CD4-positive, alpha-beta memory T cell (primary cell): ENCODE results near the gene NQO1. TPM values are rescaled to one million over a fixed set of nuclear protein-coding genes. Genes with fewer than 3 reads are reported as not detected.
A peak's percentile ranks its signal among the peaks of the same experiment; 100 is the strongest.

Experiments
- CTCF ChIA-PET: fragments of 350-600 bp; sonication (Branson Sonifier 250); formaldehyde crosslinking; loops from one replicate; lab custom pipeline; 2021; ENCODE audit warnings: inconsistent platforms; ENCODE audit not compliant: partially characterized antibody; lab: Charles Lee
- POLR2A ChIA-PET: fragments of 350-600 bp; sonication (Branson Sonifier 250); formaldehyde crosslinking; loops from one replicate; lab custom pipeline; 2021; ENCODE audit not compliant: partially characterized antibody; lab: Charles Lee
- DNase-seq, 5 donors: peaks; one replicate each; pipeline versions ENCODE4 v3.0.0 to v3.0.0-alpha.2; 2020 to 2022; ENCODE audit warnings: mixed read lengths in 1 of 5
- H3K27ac ChIP-seq: one replicate; pipeline ENCODE4 v1.7.0; 2013; ENCODE audit warnings: low read depth, low read length
- H3K27me3 ChIP-seq: 2 replicates; pipeline ENCODE4 v1.7.0; 2013; ENCODE audit warnings: mild to moderate bottlenecking, low read length, moderate library complexity; ENCODE audit not compliant: insufficient read depth
- H3K36me3 ChIP-seq: 2 replicates; pipeline ENCODE4 v1.7.0; 2013; ENCODE audit warnings: mild to moderate bottlenecking, low read length, moderate library complexity; ENCODE audit not compliant: insufficient read depth
- H3K4me1 ChIP-seq: 2 replicates; pipeline ENCODE4 v1.7.0; 2013; ENCODE audit warnings: mild to moderate bottlenecking, low read length, moderate library complexity; ENCODE audit not compliant: insufficient read depth
- H3K4me3 ChIP-seq, 2 donors: one replicate each; pipeline ENCODE4 v1.7.0; 2013; ENCODE audit warnings: low read length in 2 of 2, mild to moderate bottlenecking in 1 of 2
- H3K9me3 ChIP-seq, 2 donors: one replicate each; pipeline ENCODE4 v1.7.0; 2013; ENCODE audit warnings: low read length in 2 of 2, control low read depth in 1 of 2; ENCODE audit not compliant: control insufficient read depth in 1 of 2
- H3K27ac Mint-ChIP-seq, 7 donors: one replicate each; pipeline ENCODE4 v1.8.0; 2020 to 2021; ENCODE audit warnings: mixed read lengths in 7 of 7, mild to moderate bottlenecking in 6 of 7, inconsistent platforms in 3 of 7, moderate library complexity in 3 of 7
- H3K27me3 Mint-ChIP-seq, 2 donors: one replicate each; pipeline ENCODE4 v1.8.0; 2020 to 2021; ENCODE audit warnings: mixed read lengths in 2 of 2
- H3K36me3 Mint-ChIP-seq, 2 donors: one replicate each; pipeline ENCODE4 v1.8.0; 2020 to 2021; ENCODE audit warnings: mixed read lengths in 2 of 2, inconsistent platforms in 1 of 2, mild to moderate bottlenecking in 1 of 2
- H3K4me1 Mint-ChIP-seq, 4 donors: one replicate each; pipeline ENCODE4 v1.8.0; 2020 to 2021; ENCODE audit warnings: mixed read lengths in 4 of 4, mild to moderate bottlenecking in 1 of 4
- H3K4me3 Mint-ChIP-seq, 8 donors: one replicate each; pipeline ENCODE4 v1.8.0; 2020 to 2021; ENCODE audit warnings: mixed read lengths in 8 of 8, mild to moderate bottlenecking in 7 of 8, moderate library complexity in 6 of 8, inconsistent platforms in 3 of 8
- H3K9me3 Mint-ChIP-seq, 8 donors: one replicate each; pipeline ENCODE4 v1.8.0; 2020 to 2021; ENCODE audit warnings: mixed read lengths in 8 of 8, mild to moderate bottlenecking in 5 of 8, inconsistent platforms in 3 of 8, moderate library complexity in 1 of 8
- intact Hi-C: fragments of 100-400 bp; cut with micrococcal nuclease; formaldehyde crosslinking; loops from one replicate; pipeline ENCODE4 v1.15.1; 2023
- polyA plus RNA-seq, 2 donors: library from polyadenylated mRNA; unstranded; fragments of 300-500 nt; fragmentation: Illumina TruSeq; gene quantifications; one replicate each; pipeline ENCODE4 v1.2.3, GENCODE V29; 2021
- total RNA-seq, 2 experiments: library from RNA; stranded (reverse); gene quantifications; one replicate each; pipeline ENCODE4 v1.2.3, GENCODE V29; 2021

The NQO1 gene
- total and polyA plus RNA-seq, 4 experiments from 2014 or later = 4.8 to 8.6 (median 5.7) TPM

DNA sequence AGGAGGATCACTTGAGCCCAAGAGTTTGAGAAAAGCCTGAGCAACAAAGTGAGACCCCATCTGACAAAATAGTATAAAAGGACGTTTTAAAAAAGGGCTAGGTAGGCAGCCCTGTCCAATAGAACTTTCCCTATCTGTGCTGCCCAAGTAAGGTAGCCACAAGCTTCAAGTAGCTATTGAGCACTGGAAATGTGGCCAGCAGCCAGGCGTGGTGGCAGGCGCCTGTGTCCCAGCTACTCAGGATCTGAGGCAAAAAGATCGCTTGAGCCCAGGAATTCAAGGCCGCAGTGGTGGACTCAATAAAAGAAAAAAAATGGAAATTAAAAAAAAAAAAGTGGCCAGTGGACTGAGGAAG is 1.5 kb upstream of the NQO1 start:
- peak overlapping the region in 2 of 7 donors; percentile 22 to 47 for H3K27ac Mint-ChIP-seq
- Histone ChIP-seq H3K36me3 (no peaks in the 10 kb centered on the region), H3K4me3 (no peak overlapping the region), H3K27me3 (no peaks in the 10 kb centered on the region), H3K27ac (no peak overlapping the region), H3K4me1 (peaks cover 20% of the 10 kb centered on the region), H3K9me3 (no peaks in the 10 kb centered on the region)
- peaks cover 13 to 37% (median 16%) of the 10 kb centered on the region in 4 donors for H3K4me1 Mint-ChIP-seq
- intact Hi-C loops = no loop called here
- CTCF ChIA-PET = interaction anchor here (1.3 to 7.8 kb wide), 3 partner anchors 15 to 27 kb away, joined by 3 to 72 read pairs (median 48); partner anchors contain the start of gene NOB1
- POLR2A ChIA-PET = interaction anchor here (0.6 to 5.8 kb wide), 4 partner anchors 26 to 332 kb away, joined by 3 to 71 read pairs (median 13); partner anchors contain the start of genes NOB1 and WWP2
- no peaks in the 10 kb centered on the region for H3K9me3 Mint-ChIP-seq
- H3K27me3 Mint-ChIP-seq = no peaks in the 10 kb centered on the region
- H3K36me3 Mint-ChIP-seq = no peaks in the 10 kb centered on the region
- peak overlapping the region in 4 of 8 donors; percentile 10 to 57 (median 48) for H3K4me3 Mint-ChIP-seq
- DNase-seq = no peak

DNA sequence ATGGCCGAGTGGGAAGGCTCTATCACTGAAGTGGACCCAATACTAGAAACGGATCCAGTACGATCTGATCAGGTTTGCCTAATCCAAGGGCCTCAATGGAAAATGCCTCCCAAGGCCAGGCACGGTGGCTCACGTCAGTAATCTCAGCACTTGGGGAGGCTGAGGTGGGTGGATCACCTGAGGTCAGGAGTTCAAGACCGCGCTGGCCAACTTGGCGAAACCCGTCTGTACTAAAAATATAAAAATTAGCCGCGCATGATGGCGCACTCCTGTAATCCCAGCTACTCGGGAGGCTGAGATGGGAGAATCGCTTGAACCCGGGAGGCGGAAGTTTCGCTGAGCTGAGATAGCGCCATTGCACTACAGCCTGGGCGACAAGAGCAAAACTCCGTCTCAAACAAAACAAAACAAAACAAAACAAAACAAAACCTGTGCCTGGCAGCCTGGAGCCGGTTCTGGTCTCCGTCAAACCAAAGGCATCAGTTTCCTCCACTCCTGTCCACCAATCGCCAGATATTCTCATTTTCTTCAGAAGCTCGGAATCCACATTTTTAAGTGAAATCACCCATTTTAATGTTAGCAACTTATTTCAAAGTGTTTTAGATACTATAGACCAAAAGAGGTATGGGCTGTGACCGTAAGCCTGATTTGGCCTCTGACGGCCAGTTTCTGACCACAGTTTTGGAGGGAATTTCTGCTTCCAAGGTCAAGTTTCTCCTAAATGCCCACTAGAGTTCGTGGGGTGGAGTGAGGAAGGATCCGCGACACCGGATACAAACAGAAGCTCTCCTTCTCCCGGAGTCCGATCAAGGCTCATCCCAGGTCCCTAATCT is 664 bp downstream of the NQO1 start:
- Mint-ChIP-seq H3K36me3 (no peaks in the 10 kb centered on the region), H3K27ac (peak overlapping the region; percentile 85 to 96 (median 92)), H3K9me3 (no peaks in the 10 kb centered on the region), H3K4me3 (peak overlapping the region; percentile 87 to 97 (median 94)), H3K4me1 (peaks cover 13 to 37% (median 16%) of the 10 kb centered on the region in 4 donors), H3K27me3 (no peaks in the 10 kb centered on the region)
- ChIA-PET POLR2A (interaction anchor here (0.7 to 5.8 kb wide), 9 partner anchors 8 to 300 kb away, joined by 3 to 71 read pairs (median 5); partner anchors contain the start of genes NOB1 and WWP2), CTCF (interaction anchor here (3.0 to 7.8 kb wide), 3 partner anchors 17 to 37 kb away, joined by 8 to 72 read pairs (median 48); partner anchors contain the start of genes NOB1 and WWP2)
- Histone ChIP-seq H3K4me3 (peak overlapping the region in 1 of 2 donors; percentile 52), H3K4me1 (peaks cover 20% of the 10 kb centered on the region), H3K36me3 (no peaks in the 10 kb centered on the region), H3K27ac (peak overlapping the region; percentile 49), H3K27me3 (no peaks in the 10 kb centered on the region), H3K9me3 (no peaks in the 10 kb centered on the region)
- DNase-seq = no peak
- intact Hi-C loops = loop anchor here (1.0 kb wide), 2 partner anchors 16 to 29 kb away; partner anchors contain the start of gene NOB1

DNA sequence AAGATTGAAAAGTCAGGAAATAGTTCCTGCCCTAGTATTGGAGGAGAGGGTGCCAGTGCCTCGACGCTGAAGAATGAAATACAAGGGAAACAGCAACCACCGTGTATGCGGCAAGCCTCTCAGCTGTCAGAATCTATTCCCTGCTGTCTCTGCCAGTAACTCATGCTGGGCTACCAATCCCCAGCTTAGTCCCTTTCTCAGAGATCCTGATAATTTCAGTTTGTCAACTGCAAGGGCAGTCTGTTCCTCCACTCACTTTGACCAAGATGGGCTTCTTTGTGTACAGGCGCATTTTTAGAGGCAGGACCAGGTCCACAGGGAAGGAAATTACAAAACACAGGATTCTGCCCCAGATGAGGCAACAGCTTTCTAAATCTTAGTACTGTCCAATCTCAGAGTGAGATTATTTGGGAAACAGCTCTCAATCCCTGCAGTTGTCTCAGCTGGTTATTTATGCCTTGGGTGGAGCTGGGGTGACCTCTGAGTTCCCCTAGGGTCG is 1.3 kb downstream of the NQO1 start:
- ChIA-PET CTCF (interaction anchor here (0.6 to 7.8 kb wide), 7 partner anchors 12 to 329 kb away, joined by 3 to 72 read pairs (median 4); partner anchors contain the start of genes NOB1 and WWP2), POLR2A (interaction anchor here (1.6 to 5.8 kb wide), 3 partner anchors 7 to 29 kb away, joined by 6 to 71 read pairs (median 7); partner anchors contain the start of gene NOB1)
- no peaks in the 10 kb centered on the region for H3K36me3 Mint-ChIP-seq
- Histone ChIP-seq H3K9me3 (no peaks in the 10 kb centered on the region), H3K4me3 (no peak overlapping the region), H3K27ac (no peak overlapping the region), H3K27me3 (no peaks in the 10 kb centered on the region), H3K4me1 (peaks cover 20% of the 10 kb centered on the region), H3K36me3 (no peaks in the 10 kb centered on the region)
- no peaks in the 10 kb centered on the region for H3K27me3 Mint-ChIP-seq
- peak overlapping the region in 6 of 7 donors; percentile 18 to 85 (median 50) for H3K27ac Mint-ChIP-seq
- intact Hi-C loops = no loop called here
- H3K4me1 Mint-ChIP-seq = peaks cover 13 to 37% (median 16%) of the 10 kb centered on the region in 4 donors
- H3K4me3 Mint-ChIP-seq = peak overlapping the region in 6 of 8 donors; percentile 18 to 96 (median 47)
- H3K9me3 Mint-ChIP-seq = no peaks in the 10 kb centered on the region
- DNase-seq = no peak

DNA sequence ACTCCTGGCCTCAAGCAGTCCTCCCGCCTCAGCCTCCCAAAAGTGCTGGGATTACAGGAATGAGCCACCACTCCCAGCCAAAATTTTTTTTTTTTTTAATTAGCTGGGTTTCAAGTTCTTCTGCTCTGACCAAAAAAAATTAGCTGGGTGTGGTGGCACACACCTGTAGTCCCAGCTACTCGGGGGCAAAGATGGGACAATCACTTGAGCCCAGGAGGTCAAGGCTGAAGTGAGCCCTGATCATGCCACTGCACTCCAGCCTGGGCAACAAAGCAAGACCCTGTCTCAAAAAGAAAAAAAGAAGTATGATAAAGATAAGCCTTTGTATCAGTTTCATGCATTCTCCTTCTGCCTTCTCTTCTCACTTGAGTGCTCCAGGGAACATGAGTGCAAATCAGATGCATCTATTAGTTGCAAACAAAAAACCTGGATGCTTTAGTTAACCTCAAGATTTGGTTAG is 1.9 kb downstream of the NQO1 start:
- peaks cover 13 to 37% (median 16%) of the 10 kb centered on the region in 4 donors for H3K4me1 Mint-ChIP-seq
- no peaks in the 10 kb centered on the region for H3K9me3 Mint-ChIP-seq
- H3K27ac ChIP-seq = no peak overlapping the region
- H3K4me1 ChIP-seq = peaks cover 20% of the 10 kb centered on the region
- peak overlapping the region in 4 of 7 donors; percentile 35 to 85 (median 64) for H3K27ac Mint-ChIP-seq
- no peak for DNase-seq
- H3K4me3 ChIP-seq = no peak overlapping the region
- H3K36me3 ChIP-seq = no peaks in the 10 kb centered on the region
- H3K4me3 Mint-ChIP-seq = peak overlapping the region in 1 of 8 donors; percentile 18
- H3K27me3 Mint-ChIP-seq = no peaks in the 10 kb centered on the region
- ChIA-PET CTCF (interaction anchor here (0.6 to 7.8 kb wide), 7 partner anchors 11 to 328 kb away, joined by 3 to 72 read pairs (median 4); partner anchors contain the start of genes NOB1 and WWP2), POLR2A (interaction anchor here (5.8 kb wide), 1 partner anchor 29 kb away, joined by 71 read pairs; the partner anchor contains the start of gene NOB1)
- no peaks in the 10 kb centered on the region for H3K27me3 ChIP-seq
- H3K36me3 Mint-ChIP-seq = no peaks in the 10 kb centered on the region
- intact Hi-C loops = no loop called here
- no peaks in the 10 kb centered on the region for H3K9me3 ChIP-seq

DNA sequence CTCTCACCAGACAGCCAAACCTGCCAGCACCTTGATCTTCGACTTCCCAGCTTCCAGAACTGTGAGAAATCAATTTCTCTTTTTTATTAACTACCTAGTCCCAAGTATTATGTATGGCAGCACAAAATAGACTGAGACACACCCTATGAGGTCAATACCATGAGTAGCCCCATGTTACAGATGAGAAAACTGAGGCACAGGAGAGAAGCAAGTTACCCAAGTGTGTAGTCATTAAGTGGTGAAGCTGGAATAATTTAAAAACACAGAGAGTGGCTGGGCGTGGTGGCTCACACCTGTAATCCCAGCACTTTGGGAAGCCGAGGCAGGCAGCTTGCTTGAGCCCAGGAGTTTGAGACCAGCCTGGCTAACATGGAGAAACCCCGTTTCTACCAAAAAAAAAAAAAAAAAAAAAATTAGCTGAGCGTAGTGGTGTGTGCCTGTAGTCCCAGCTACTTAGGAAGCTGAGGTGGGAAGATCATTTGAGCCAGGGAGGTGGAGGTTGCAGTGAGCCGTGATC is 4.9 kb downstream of the NQO1 start:
- no peak overlapping the region for H3K27ac ChIP-seq
- H3K27me3 Mint-ChIP-seq = no peaks in the 10 kb centered on the region
- no peaks in the 10 kb centered on the region for H3K27me3 ChIP-seq
- no peaks in the 10 kb centered on the region for H3K9me3 ChIP-seq
- ChIA-PET POLR2A (no interaction called here), CTCF (interaction anchor here (1.3 kb wide), 1 partner anchor 33 kb away, joined by 7 read pairs; the partner anchor contains the start of gene NOB1)
- DNase-seq = no peak
- no peaks in the 10 kb centered on the region for H3K36me3 ChIP-seq
- H3K4me3 Mint-ChIP-seq = no peak overlapping the region
- intact Hi-C loops = no loop called here
- H3K36me3 Mint-ChIP-seq = no peaks in the 10 kb centered on the region
- H3K4me1 Mint-ChIP-seq = peaks cover 6 to 21% (median 8%) of the 10 kb centered on the region in 4 donors
- H3K27ac Mint-ChIP-seq = peak overlapping the region in 2 of 7 donors; percentile 56 to 87
- H3K9me3 Mint-ChIP-seq = no peaks in the 10 kb centered on the region
- no peak overlapping the region for H3K4me3 ChIP-seq
- peaks cover 6% of the 10 kb centered on the region for H3K4me1 ChIP-seq

DNA sequence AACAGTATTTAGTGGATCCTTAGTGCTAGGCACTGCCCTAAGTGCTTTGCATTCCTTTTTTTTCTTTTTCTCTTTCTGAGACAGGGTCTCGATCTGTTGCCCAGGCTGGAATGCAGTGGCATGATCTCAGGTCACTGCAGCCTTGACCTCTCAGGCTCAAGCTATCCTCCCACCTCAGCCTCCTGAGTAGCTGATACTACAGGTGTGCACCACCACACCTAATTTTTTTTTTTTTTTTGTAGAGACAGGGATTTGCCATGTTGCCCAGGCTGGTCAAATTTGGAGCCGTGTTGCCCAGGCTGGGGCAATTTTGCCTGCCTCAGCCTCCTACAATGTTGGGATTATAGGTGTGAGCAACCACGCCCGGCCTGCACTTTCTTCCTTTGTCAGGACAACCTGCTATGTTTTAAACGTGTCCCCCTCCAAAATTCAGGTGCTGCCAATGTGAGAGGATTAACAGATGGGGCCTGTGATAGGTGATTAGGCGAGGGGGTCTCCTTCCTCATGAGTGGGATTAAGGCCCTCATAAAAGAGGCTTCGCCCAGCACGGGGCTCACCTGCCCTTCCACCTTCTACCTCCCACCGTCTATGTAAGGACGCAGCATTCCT is 5.4 kb downstream of the NQO1 start:
- DNase-seq = no peak
- no peaks in the 10 kb centered on the region for H3K9me3 ChIP-seq
- Mint-ChIP-seq H3K36me3 (no peaks in the 10 kb centered on the region), H3K27ac (peak overlapping the region in 2 of 7 donors; percentile 56 to 87), H3K9me3 (no peaks in the 10 kb centered on the region), H3K4me3 (no peak overlapping the region), H3K27me3 (no peaks in the 10 kb centered on the region), H3K4me1 (peaks cover 2 to 16% (median 5%) of the 10 kb centered on the region in 4 donors)
- intact Hi-C loops = no loop called here
- CTCF ChIA-PET = no interaction called here
- no peaks in the 10 kb centered on the region for H3K36me3 ChIP-seq
- H3K27me3 ChIP-seq = no peaks in the 10 kb centered on the region
- H3K4me3 ChIP-seq = no peak overlapping the region
- POLR2A ChIA-PET = no interaction called here
- H3K4me1 ChIP-seq = peaks cover 3% of the 10 kb centered on the region
- no peak overlapping the region for H3K27ac ChIP-seq
